Transverse colon (tissue), 4 donors: Measurements from ENCODE around the gene PPCDC.

Experiments used
- CTCF ChIP-seq, 5 experiments: fragments of 200-600 bp in 3 of 5; fragments of 450-650 bp in 2 of 5; sonication (generic) in 3 of 5; IDR thresholded peaks; 1 replicate in 2 of 5; 2 replicates in 3 of 5; pipeline ENCODE4 v1.5.1; 2016 to 2017; ENCODE audit warnings: antibody characterized with exemption in 5 of 5, inconsistent platforms in 3 of 5, mild to moderate bottlenecking in 2 of 5, moderate library complexity in 1 of 5
- EP300 ChIP-seq: sonication (generic); formaldehyde crosslinking; IDR thresholded peaks from one replicate; pipeline ENCODE4 v1.6.1; 2017; ENCODE audit warnings: antibody characterized with exemption, low read depth
- POLR2A ChIP-seq: fragments of 450-650 bp; IDR thresholded peaks from one replicate; pipeline ENCODE4 v1.6.1; 2016; ENCODE audit warnings: antibody characterized with exemption, mild to moderate bottlenecking, moderate library complexity
- POLR2AphosphoS5 ChIP-seq, 3 donors: sonication (generic); formaldehyde crosslinking; IDR thresholded peaks; one replicate each; pipeline ENCODE4 v1.6.1; 2016; ENCODE audit warnings: antibody characterized with exemption in 3 of 3

GRCh38 chr15:75021341-75021740 lies 2.0 kb upstream of the PPCDC start:
- no peak for TF ChIP-seq CTCF (IDR thresholded peaks at IDR 0.05)
- TF ChIP-seq POLR2A, result no peak
- TF ChIP-seq POLR2AphosphoS5 (IDR thresholded peaks at IDR 0.05), result no peak
- no peak for TF ChIP-seq EP300
